Natural killer cell (primary cell): ENCODE results near the gene OLFM1. TPM values are rescaled to one million over a fixed set of nuclear protein-coding genes. Genes with fewer than 3 reads are reported as not detected.

Source experiments
- ATAC-seq, 3 donors: fragments of 150-1000 bp in 2 of 3; fragments of 200-7000 bp in 1 of 3; cut with Tn5 transposase; 1 replicate in 1 of 3; 2 replicates in 2 of 3; pipeline ENCODE4 v1.10.0; 2021; ENCODE audit warnings: mild to moderate bottlenecking in 2 of 3, moderate library complexity in 2 of 3
- DNase-seq, 2 donors: peaks; one replicate each; pipeline versions ENCODE4 v3.0.0 to v3.0.0-alpha.2; 2013 to 2021; ENCODE audit warnings: mixed read lengths in 1 of 2
- H3K27ac ChIP-seq: one replicate; pipeline ENCODE4 v1.5.1; 2013; ENCODE audit warnings: mild to moderate bottlenecking, low read length
- H3K27me3 ChIP-seq: one replicate; pipeline ENCODE4 v1.6.1; 2013; ENCODE audit warnings: low read length; ENCODE audit not compliant: control insufficient read depth, insufficient read depth
- H3K36me3 ChIP-seq: one replicate; pipeline ENCODE4 v1.6.1; 2013; ENCODE audit warnings: low read length; ENCODE audit not compliant: control insufficient read depth, insufficient read depth
- H3K4me1 ChIP-seq: one replicate; pipeline ENCODE4 v1.6.1; 2013; ENCODE audit warnings: low read length; ENCODE audit not compliant: control insufficient read depth, insufficient read depth
- H3K4me3 ChIP-seq: one replicate; pipeline ENCODE4 v1.5.1; 2013; ENCODE audit warnings: low read length
- H3K9me3 ChIP-seq: one replicate; pipeline ENCODE4 v1.6.1; 2013; ENCODE audit warnings: low read length; ENCODE audit not compliant: control insufficient read depth, insufficient read depth
- H3K27ac Mint-ChIP-seq, 2 donors: one replicate each; pipeline ENCODE4 v1.8.0; 2022; ENCODE audit warnings: mild to moderate bottlenecking in 2 of 2, mixed read lengths in 2 of 2, moderate library complexity in 1 of 2
- H3K27me3 Mint-ChIP-seq, 2 donors: one replicate each; pipeline ENCODE4 v1.8.0; 2022; ENCODE audit warnings: low read depth in 2 of 2, mixed read lengths in 2 of 2
- H3K36me3 Mint-ChIP-seq: one replicate; pipeline ENCODE4 v1.8.0; 2022; ENCODE audit warnings: mixed read lengths
- H3K4me1 Mint-ChIP-seq, 2 donors: one replicate each; pipeline ENCODE4 v1.8.0; 2022; ENCODE audit warnings: mixed read lengths in 2 of 2
- H3K4me3 Mint-ChIP-seq: one replicate; pipeline ENCODE4 v1.8.0; 2022; ENCODE audit warnings: mild to moderate bottlenecking, moderate library complexity, mixed read lengths
- H3K9me3 Mint-ChIP-seq, 2 donors: one replicate each; pipeline ENCODE4 v1.8.0; 2022; ENCODE audit warnings: mixed read lengths in 2 of 2
- WGBS: methylation state at CpG from one replicate; pipeline ENCODE4 v1.1.7; 2013; ENCODE audit warnings: missing lambda C conversion rate; ENCODE audit not compliant: insufficient coverage; 5-methylcytosine and 5-hydroxymethylcytosine counted together
- intact Hi-C: fragments of 100-400 bp; cut with micrococcal nuclease; formaldehyde crosslinking; loops from one replicate; pipeline ENCODE4 v1.14.2; 2022
- total RNA-seq, 4 donors: library from RNA; stranded (reverse); fragments of 120-200 nt in 1 of 4; gene quantifications; one replicate each; pipeline versions ENCODE4 v1.2.3 to v1.2.4, GENCODE V29; 2013 to 2022
- TF ChIP-seq, protein P1 (sequence below): fragments of 200-600 bp; IDR thresholded peaks from one replicate; pipeline ENCODE4 v1.8.0; 2022; ENCODE audit warnings: antibody characterized with exemption

Gene OLFM1
- total RNA-seq, 3 donors from 2014 or later (not counting 1 experiment from before 2014, with no cell fraction given), result 0.18 TPM; not detected in 2

DNA sequence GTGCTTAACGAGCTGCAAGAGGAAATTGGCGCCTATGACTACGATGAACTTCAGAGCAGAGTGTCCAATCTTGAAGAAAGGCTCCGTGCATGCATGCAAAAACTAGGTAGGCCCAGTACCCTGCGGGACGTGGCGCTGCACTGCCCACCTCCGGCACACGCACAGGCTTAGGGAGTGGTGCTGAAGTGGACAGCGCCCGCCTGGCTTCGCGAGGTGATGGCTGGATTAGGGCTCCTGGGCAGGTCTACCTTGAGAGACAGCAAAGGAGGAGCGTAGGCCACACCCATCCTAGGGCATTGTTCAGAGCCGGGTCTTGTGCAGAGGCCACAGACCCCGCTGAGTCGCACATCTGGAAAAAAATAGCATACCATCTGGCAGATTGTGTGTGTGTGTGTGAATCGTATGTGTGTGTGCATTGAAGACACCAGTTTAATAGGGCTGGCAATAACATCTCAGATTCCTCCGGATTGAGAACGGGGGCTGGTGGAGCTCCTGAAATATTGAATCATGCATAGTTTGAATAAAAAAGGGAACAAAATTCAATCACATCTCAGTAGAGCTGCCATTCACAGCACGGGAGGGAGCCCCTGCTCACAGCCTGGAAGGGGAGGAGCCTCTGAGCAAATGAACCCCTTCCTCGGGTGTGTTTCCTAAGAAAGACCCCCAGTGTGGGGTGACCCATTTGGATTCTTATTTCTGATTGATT, 11.1 kb downstream of the OLFM1 start:
- intact Hi-C loops, result loop anchor here (10.0 kb wide), 1 partner anchor 246 kb away; no protein-coding TSS in a partner anchor
- TF ChIP-seq, protein P1, sequence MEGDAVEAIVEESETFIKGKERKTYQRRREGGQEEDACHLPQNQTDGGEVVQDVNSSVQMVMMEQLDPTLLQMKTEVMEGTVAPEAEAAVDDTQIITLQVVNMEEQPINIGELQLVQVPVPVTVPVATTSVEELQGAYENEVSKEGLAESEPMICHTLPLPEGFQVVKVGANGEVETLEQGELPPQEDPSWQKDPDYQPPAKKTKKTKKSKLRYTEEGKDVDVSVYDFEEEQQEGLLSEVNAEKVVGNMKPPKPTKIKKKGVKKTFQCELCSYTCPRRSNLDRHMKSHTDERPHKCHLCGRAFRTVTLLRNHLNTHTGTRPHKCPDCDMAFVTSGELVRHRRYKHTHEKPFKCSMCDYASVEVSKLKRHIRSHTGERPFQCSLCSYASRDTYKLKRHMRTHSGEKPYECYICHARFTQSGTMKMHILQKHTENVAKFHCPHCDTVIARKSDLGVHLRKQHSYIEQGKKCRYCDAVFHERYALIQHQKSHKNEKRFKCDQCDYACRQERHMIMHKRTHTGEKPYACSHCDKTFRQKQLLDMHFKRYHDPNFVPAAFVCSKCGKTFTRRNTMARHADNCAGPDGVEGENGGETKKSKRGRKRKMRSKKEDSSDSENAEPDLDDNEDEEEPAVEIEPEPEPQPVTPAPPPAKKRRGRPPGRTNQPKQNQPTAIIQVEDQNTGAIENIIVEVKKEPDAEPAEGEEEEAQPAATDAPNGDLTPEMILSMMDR, result no peak
- no peak for DNase-seq
- H3K36me3 ChIP-seq, result no peaks in the 10 kb centered on the region
- Mint-ChIP-seq H3K4me3 (no peak overlapping the region), H3K36me3 (no peaks in the 10 kb centered on the region), H3K27me3 (peaks cover 22 to 32% of the 10 kb centered on the region in 2 donors), H3K27ac (no peak overlapping the region), H3K4me1 (no peaks in the 10 kb centered on the region), H3K9me3 (no peaks in the 10 kb centered on the region)
- H3K9me3 ChIP-seq, result no peaks in the 10 kb centered on the region
- WGBS, result 44% methylated on average over 21 of the region's 22 CpGs
- H3K27me3 ChIP-seq, result no peaks in the 10 kb centered on the region
- H3K4me1 ChIP-seq, result no peaks in the 10 kb centered on the region
- H3K4me3 ChIP-seq, result no peak overlapping the region
- no peak overlapping the region for H3K27ac ChIP-seq
- no peak for ATAC-seq

DNA sequence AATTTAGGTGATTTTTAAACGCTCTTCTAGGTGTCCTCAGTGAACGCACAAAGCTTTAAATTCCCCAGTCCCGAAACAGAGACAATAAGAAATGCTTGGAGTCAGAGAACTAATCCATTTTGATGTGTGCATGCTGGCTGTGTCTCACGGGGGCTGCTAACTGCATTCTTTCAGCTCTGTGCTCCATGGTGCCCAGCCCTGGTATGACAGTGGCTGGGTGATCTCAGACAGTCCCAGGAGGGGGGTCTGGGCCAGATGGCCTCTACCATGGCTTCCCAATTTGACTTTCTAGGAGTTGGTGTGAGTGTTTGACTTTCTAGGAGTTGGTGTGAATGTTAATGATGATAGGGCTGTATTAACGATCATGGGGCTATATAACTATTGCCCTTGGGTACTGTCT, 12.1 kb downstream of the OLFM1 start:
- intact Hi-C loops, result loop anchor here (10.0 kb wide), 1 partner anchor 245 kb away; no protein-coding TSS in a partner anchor

DNA sequence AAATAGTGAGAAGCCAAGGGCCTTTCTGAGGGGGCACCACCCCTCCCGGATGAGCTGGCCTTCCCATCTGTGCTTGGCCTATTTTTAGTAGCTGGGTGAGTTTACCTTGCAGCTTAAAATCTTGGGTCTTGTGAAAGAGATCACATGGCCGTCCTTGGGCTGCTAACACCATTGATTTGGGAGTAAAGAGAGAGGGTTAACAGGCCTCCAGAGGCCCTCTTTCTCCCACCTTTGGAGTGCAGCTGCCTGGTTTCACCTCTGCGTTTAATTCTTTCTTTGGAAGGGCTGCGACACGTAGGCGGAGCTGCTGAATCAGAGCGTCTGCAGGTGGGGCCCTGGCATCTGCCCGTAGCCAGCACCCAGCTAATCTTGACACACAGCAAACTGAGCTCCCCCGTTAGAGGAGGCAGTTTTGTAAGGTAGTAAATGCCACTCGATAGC, 12.8 kb downstream of the OLFM1 start:
- Histone ChIP-seq H3K27me3 (no peaks in the 10 kb centered on the region), H3K4me1 (no peaks in the 10 kb centered on the region), H3K27ac (no peak overlapping the region), H3K36me3 (no peaks in the 10 kb centered on the region), H3K9me3 (no peaks in the 10 kb centered on the region), H3K4me3 (no peak overlapping the region)
- ATAC-seq (no peak), DNase-seq (no peak)
- no peaks in the 10 kb centered on the region for H3K36me3 Mint-ChIP-seq
- no peaks in the 10 kb centered on the region for H3K4me1 Mint-ChIP-seq
- TF ChIP-seq, protein P1, result no peak
- intact Hi-C loops, result no loop called here
- no peaks in the 10 kb centered on the region for H3K9me3 Mint-ChIP-seq
- peaks cover 23 to 38% of the 10 kb centered on the region in 2 donors for H3K27me3 Mint-ChIP-seq
- H3K4me3 Mint-ChIP-seq, result no peak overlapping the region
- no peak overlapping the region for H3K27ac Mint-ChIP-seq
- WGBS, result 54% methylated on average over 10 of the region's 10 CpGs

More for the DNA sequence above, 12.1 kb downstream of the OLFM1 start:
- TF ChIP-seq, protein P1, result no peak
- Histone ChIP-seq H3K27ac (no peak overlapping the region), H3K27me3 (no peaks in the 10 kb centered on the region), H3K4me3 (no peak overlapping the region), H3K4me1 (no peaks in the 10 kb centered on the region), H3K9me3 (no peaks in the 10 kb centered on the region), H3K36me3 (no peaks in the 10 kb centered on the region)
- WGBS, result 91% methylated on average over 5 of the region's 5 CpGs
- Mint-ChIP-seq H3K4me3 (no peak overlapping the region), H3K36me3 (no peaks in the 10 kb centered on the region), H3K27ac (no peak overlapping the region), H3K4me1 (no peaks in the 10 kb centered on the region), H3K27me3 (peaks cover 25 to 38% of the 10 kb centered on the region in 2 donors), H3K9me3 (no peaks in the 10 kb centered on the region)
- DNase-seq, result no peak
- no peak for ATAC-seq
